DLD1 (cell line): ENCODE data around the gene MACROD2.
"Not testable (repeated sequence)": the region's sequence is repeated elsewhere in the genome, so short reads cannot be mapped to it uniquely, and the experiment has no call there.

Source experiments
- in situ Hi-C: cut with HindIII; loops from 2 replicates; pipeline ENCODE4 v1.10.0; 2017; ENCODE audit warnings: low sequenced_read_pairs

MACROD2 gene

GRCh38 chr20:15930311-15931305 is 1935.3 kb downstream of the MACROD2 start:
- in situ Hi-C loops, result no loop called here

GRCh38 chr20:15931897-15932296 is 1936.6 kb downstream of the MACROD2 start:
- in situ Hi-C loops, result no loop called here

GRCh38 chr20:15937179-15937578 is 1941.9 kb downstream of the MACROD2 start:
- in situ Hi-C loops, result no loop called here

DNA sequence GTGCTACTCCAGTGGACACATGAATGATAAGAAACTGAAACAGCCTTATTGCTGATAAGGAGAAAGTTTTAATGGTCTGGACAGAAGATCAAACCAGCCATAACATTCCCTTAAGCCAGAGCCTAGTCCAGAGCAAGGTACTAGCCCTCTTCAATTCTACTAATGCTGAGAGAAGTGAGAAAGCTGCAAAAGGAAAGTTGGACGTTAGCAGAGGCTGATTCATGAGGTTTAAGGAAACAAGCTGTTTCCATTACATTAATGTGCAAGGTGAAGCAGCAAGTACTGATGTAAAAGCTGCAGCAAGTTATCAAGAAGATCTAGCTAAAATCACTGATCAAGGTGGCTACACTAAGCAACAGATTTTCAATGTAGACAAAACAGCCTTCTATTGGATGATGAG is 1943.5 kb downstream of the MACROD2 start:
- in situ Hi-C loops, result no loop called here

DNA sequence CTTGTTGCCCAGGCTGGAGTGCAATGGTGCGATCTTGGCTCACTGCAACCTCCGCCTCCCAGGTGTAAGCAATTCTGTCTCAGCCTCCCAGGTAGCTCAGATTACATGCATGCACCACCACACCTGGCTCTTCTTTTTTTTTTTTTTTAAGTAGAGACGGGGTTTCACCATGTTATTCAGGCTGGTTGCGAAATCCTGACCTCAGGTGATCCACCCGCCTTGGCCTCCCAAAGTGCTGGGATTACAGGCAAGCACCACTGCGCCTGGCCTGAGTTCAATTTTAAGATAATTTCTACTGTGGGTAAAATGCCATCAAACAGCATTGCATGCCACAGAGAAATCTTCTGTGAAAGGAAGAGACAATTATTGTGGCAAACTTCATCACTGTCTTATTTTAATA is 1944.8 kb downstream of the MACROD2 start:
- in situ Hi-C loops, result no loop called here

DNA sequence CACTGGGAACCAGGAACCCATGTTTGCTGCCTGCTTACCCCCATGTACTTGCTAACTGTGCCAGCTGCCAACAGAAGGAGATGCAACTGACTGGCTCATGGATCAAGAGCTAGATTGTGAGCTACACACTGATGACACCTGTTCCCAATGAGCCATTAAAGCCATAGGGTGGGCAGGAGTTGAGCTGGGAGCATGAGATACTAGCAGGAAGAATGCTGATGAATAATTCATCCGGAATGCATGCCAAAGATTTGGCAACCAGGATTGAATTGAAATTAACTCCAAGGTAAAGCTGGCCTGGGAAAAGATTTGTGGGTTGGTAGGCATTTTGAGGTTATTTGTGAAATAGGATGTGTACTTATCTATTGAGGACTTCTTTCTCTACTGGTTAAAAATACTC is 1946.8 kb downstream of the MACROD2 start:
- in situ Hi-C loops, result no loop called here

- in situ Hi-C loops, result no loop called here
Observed at GRCh38 chr20:15945289-15945688, 1950.0 kb downstream of the MACROD2 start.

DNA sequence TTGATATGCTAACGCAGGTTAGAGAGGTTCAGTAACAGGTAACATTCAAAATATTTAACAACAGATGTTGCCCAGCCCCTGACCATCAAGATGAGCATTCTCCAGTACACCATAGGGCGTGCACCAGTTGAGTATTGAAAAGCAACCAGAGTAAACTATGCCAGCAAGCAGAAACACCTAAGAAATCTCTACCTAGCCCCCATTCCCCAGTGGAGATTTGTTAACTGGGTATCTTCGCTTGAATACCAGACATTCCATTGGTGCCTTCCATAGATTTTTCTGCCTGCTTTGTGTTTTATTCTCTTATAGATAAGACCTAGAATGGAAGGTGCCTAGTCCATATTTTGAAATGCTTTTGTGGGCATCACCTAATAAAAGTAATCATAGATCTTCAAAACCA is 1954.1 kb downstream of the MACROD2 start:
- in situ Hi-C loops, result no loop called here

DNA sequence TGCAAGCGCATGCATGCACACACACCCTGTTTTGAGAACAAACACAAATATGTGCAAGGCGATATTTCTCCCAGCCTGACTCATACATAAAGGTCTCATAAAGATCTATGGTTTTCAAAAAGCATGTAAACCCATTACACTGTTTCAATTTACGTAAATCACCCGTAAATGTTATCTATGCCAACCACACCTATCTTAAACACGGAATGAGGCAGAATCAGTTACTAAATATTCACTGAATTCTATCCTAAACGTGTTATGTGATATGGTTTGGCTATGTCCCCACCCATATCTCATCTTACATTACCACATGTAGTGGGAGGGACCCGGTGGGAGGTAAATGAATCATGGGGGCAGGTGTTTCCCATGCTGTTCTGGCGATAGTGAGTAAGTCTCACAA is 1956.3 kb downstream of the MACROD2 start:
- in situ Hi-C loops, result no loop called here

GRCh38 chr20:15958142-15958541 is 1962.8 kb downstream of the MACROD2 start:
- in situ Hi-C loops, result no loop called here

- in situ Hi-C loops, result no loop called here
Observed at GRCh38 chr20:15965165-15965564, 1969.8 kb downstream of the MACROD2 start.

- in situ Hi-C loops, result no loop called here
Observed at GRCh38 chr20:15967334-15967733, 1972.0 kb downstream of the MACROD2 start.

DNA sequence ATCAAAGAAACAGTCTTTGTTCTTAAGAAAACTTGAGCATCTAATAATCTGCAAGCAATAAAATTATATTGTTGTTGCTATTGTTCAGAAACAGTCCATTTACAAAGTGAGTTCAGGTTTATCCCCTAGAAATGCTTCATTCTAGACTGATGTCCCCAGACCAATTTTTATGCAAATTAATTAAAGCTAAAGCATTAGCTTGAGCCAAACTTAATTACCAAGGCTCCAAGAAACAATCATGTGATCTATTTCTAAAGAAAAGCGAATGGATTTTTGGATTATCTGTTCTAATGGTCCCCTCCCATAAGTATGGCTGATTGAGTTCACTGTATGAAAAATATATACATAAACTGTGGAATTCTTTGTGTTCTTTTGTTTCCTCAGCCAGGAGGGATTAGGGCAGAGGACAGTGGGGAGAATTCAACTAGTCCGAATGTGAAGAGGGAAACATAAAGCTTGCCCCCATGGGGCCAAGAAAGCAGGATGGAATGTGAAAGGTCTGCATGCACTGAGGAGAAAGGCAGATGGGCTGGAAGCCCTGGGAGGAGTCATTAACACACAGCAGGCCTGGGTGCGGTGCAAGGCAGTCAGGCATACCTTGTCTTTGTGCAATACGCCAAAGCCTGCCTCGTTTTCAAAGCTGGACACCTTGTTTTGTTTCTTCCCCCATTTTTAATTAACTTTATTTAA is 1980.9 kb downstream of the MACROD2 start:
- in situ Hi-C loops, result no loop called here

GRCh38 chr20:15977026-15977425 is 1981.7 kb downstream of the MACROD2 start:
- in situ Hi-C loops, result no loop called here

DNA sequence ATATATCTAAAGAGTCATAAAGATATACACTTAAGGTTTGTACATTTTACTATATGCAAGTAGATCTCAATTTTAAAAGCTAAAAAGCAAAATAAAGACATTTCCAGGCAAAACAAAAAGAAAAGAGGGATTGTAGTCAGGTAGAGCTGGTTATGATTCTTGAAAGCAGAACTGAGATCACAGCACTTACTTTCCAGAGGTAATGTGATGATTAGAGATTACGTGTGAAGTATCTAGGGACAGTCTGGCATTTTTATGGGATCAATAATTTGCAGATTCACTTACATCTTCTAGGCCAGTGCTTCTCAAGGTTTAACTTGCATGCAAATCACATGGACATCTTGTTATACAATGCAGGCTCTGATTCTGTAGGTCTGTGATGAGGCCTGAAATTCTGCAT is 1982.4 kb downstream of the MACROD2 start:
- in situ Hi-C loops, result no loop called here

DNA sequence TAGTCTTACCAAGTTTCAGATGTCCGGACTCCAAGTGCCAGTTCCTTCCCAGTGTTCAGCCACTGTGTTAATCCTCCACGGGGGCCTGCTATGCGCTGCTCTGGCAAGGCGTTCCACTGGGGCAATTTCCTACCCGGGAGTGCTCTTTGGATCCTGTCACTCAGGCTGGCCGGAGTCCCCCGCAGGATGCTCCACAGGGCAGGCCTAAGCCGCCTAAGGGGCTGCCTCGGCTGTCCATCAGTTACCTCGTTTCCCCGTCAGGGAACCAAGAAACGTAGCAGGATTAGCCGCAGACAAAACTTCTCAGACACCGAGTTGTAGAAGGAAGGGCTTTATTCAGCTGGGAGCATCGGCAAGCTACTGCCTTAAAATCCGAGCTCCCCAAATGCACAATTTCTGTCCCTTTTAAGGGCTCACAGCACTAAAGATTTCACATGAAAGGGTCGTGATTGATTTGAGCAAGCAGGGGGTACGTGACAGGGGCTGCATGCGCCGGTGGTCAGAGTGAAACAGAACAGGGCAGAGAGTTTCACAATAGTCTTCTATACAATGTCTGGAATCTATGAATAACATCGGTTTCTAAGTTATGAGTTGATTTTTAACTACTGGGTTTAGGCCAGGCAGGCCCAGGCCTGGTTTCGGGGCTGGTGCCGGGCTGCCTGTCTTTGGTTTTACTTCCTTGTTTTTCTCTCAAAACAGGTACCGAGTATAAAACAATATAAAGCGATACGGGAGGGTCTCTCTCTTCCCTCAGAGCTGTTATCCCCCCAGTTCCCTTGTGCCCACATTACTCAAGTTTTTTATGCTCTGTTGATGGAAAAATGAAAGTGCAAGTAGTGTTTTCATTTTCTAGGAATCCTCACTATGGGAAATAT is 1990.4 kb downstream of the MACROD2 start:
- in situ Hi-C loops, result not testable (repeated sequence)

GRCh38 chr20:15986690-15987089 is 1991.4 kb downstream of the MACROD2 start:
- in situ Hi-C loops, result no loop called here

GRCh38 chr20:15991279-15991678 is 1996.0 kb downstream of the MACROD2 start:
- in situ Hi-C loops, result no loop called here

- in situ Hi-C loops, result no loop called here
Observed at GRCh38 chr20:15992564-15992963, 1997.2 kb downstream of the MACROD2 start.

DNA sequence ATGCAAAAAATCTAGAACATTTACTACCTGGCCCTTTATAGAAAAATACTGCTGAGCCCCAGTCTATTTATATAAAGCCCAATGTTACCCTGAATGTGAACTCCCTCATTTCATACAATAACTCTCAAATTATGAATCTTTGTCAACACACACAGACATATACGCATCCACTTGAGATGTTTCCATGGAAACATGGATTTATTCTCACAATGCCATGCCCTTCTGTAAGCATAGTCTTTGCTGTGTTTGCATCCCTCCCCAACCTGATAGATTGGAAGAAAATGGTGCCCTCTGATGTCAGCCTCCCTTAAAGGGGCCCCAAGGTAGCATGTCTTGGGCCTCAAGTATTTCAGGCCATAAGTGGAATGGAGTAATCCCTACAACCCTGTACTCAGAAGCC is 2004.8 kb downstream of the MACROD2 start:
- in situ Hi-C loops, result no loop called here

DNA sequence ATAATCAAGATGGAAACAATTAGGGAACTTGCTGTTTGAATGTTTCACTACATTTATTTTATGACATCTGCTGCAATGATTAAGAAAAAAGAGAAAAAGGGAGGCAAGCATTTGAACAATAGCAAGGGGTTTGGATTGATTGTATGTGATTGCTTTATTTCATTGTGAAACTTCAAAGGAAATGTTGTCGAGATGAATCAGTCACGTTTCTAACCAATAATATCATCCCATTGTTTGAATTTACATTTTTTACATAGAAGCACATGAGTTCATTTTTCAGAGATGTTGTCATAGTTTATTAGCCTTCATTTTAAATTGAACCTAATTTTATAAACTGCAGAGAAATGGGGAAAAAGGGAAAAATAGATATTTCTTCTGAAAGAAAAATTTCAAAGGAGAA is 2006.0 kb downstream of the MACROD2 start:
- in situ Hi-C loops, result no loop called here
